Activated T-cell treated with anti-CD3 and anti-CD28 coated beads for 4 hours (primary cell): ENCODE data around the gene SMYD3.
"Not testable (repeated sequence)": the region's sequence is repeated elsewhere in the genome, so short reads cannot be mapped to it uniquely, and the experiment has no call there.

Experiments
- DNase-seq: peaks from one replicate; pipeline ENCODE4 v3.0.0-alpha.2; 2020

SMYD3 gene

GRCh38 chr1:246350745-246351144, 156.3 kb downstream of the SMYD3 start:
- DNase-seq = no peak

GRCh38 chr1:246343937-246344336, 163.1 kb downstream of the SMYD3 start:
- DNase-seq = no peak

GRCh38 chr1:246343251-246343650, 163.8 kb downstream of the SMYD3 start:
- DNase-seq = no peak

- no peak for DNase-seq
These were observed 168.5 kb downstream of the SMYD3 start for GRCh38 chr1:246338546-246338945.

- DNase-seq = no peak
These were observed 169.0 kb downstream of the SMYD3 start for GRCh38 chr1:246338098-246338497.

- no peak for DNase-seq
These were observed 171.9 kb downstream of the SMYD3 start for GRCh38 chr1:246335151-246335550.

- no peak for DNase-seq
These were observed 173.2 kb downstream of the SMYD3 start for GRCh38 chr1:246333855-246334254.

GRCh38 chr1:246332078-246332477, 175.0 kb downstream of the SMYD3 start:
- DNase-seq = no peak

GRCh38 chr1:246329900-246330299, 177.2 kb downstream of the SMYD3 start:
- no peak for DNase-seq

- DNase-seq = not testable (repeated sequence)
These were observed 177.8 kb downstream of the SMYD3 start for GRCh38 chr1:246329292-246329691.

- DNase-seq = no peak
These were observed 182.4 kb downstream of the SMYD3 start for GRCh38 chr1:246324711-246325110.

- DNase-seq = not testable (repeated sequence)
These were observed 183.0 kb downstream of the SMYD3 start for GRCh38 chr1:246324033-246324432.

- no peak for DNase-seq
These were observed 186.8 kb downstream of the SMYD3 start for GRCh38 chr1:246320286-246320685.

GRCh38 chr1:246319083-246319714, 187.9 kb downstream of the SMYD3 start:
- no peak for DNase-seq

GRCh38 chr1:246318622-246319021, 188.5 kb downstream of the SMYD3 start:
- DNase-seq = no peak

GRCh38 chr1:246318036-246318359, 189.1 kb downstream of the SMYD3 start:
- no peak for DNase-seq

- DNase-seq = no peak
These were observed 189.6 kb downstream of the SMYD3 start for GRCh38 chr1:246317332-246318035.

- DNase-seq = no peak
These were observed 195.6 kb downstream of the SMYD3 start for GRCh38 chr1:246311461-246311860.

GRCh38 chr1:246309247-246309884, 197.7 kb downstream of the SMYD3 start:
- no peak for DNase-seq

- DNase-seq = no peak
These were observed 198.5 kb downstream of the SMYD3 start for GRCh38 chr1:246308533-246309075.

- DNase-seq = no peak
These were observed 200.6 kb downstream of the SMYD3 start for GRCh38 chr1:246306415-246307037.

GRCh38 chr1:246304484-246305259, 202.4 kb downstream of the SMYD3 start:
- no peak for DNase-seq
